Stimulated activated naive B cell treated with anti-CD40 and anti-IgM and Interleukin-4, amounts not matched to agents 10 μg/mL and 1 μg/mL and 100 μg/mL, for 72 hours (primary cell): ENCODE data around the gene SLC1A5.
"Not testable (repeated sequence)": the region's sequence is repeated elsewhere in the genome, so short reads cannot be mapped to it uniquely, and the experiment has no call there.

Experiments used
- ATAC-seq, 2 donors: fragments of 150-1000 bp; cut with Tn5 transposase; replicated peaks; 2 replicates each; pipeline ENCODE4 v1.10.0; 2021; ENCODE audit warnings: moderate library complexity in 1 of 2
- DNase-seq: peaks from one replicate; pipeline ENCODE4 v3.0.0; 2021
- H3K27ac Mint-ChIP-seq: one replicate; pipeline ENCODE4 v1.8.0; 2022; ENCODE audit warnings: mild to moderate bottlenecking, mixed read lengths
- H3K27me3 Mint-ChIP-seq, 2 donors: one replicate each; pipeline ENCODE4 v1.8.0; 2022; ENCODE audit warnings: mixed read lengths in 2 of 2
- H3K36me3 Mint-ChIP-seq, 2 donors: one replicate each; pipeline ENCODE4 v1.8.0; 2022; ENCODE audit warnings: mixed read lengths in 2 of 2, mild to moderate bottlenecking in 1 of 2
- H3K4me1 Mint-ChIP-seq, 2 donors: one replicate each; pipeline ENCODE4 v1.8.0; 2022; ENCODE audit warnings: mixed read lengths in 2 of 2, mild to moderate bottlenecking in 1 of 2
- H3K4me3 Mint-ChIP-seq, 2 donors: one replicate each; pipeline ENCODE4 v1.8.0; 2022; ENCODE audit warnings: mild to moderate bottlenecking in 2 of 2, mixed read lengths in 2 of 2, moderate library complexity in 1 of 2
- H3K9me3 Mint-ChIP-seq, 2 donors: one replicate each; pipeline ENCODE4 v1.8.0; 2022; ENCODE audit warnings: mixed read lengths in 2 of 2, mild to moderate bottlenecking in 1 of 2

The SLC1A5 gene

GRCh38 chr19:46768746-46769145, 19.6 kb downstream of the SLC1A5 start:
- H3K9me3 Mint-ChIP-seq, H3K27ac Mint-ChIP-seq, H3K36me3 Mint-ChIP-seq, H3K27me3 Mint-ChIP-seq, H3K4me3 Mint-ChIP-seq, H3K4me1 Mint-ChIP-seq, DNase-seq, ATAC-seq: not testable (repeated sequence)

DNA sequence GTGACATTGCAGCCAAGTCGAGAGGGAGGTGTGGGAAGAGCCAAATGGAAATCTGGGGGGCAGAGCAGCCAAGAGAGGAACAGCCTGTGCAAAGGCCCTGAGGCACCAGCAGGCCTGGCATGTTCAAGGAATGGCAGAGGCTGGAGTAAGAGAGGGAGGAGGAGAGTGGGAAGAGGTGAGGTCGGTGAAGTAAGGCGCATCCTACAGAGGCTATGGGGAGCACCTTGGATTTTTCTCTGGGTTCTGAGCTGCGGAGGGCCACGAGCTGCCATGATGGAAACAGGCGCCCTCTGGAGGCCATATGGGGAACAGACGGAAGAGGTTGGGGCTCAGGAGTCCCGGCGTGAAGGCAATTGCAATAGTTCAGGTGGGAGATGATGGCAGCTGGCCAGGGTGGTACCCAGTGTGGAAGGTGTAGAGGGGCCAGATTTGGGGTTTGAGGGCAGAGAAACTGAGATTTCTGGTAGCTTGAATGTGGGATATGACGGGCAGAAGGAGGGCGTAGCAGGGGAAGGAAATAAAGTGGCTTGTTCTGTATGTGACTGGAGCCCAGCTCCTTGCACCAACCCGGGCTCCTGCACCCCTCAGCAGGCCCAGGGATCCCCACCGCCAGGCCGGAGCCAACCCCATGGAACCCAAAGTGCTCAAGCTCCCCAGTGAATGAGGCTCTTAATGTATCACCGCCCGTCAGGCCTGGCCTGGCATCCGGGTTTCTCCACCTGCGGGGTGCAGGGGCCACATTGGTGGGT, 21.7 kb downstream of the SLC1A5 start:
- Mint-ChIP-seq H3K27ac (no peak overlapping the region), H3K36me3 (peaks cover 0 to 2% of the 10 kb centered on the region in 2 donors)
- no peak for DNase-seq

GRCh38 chr19:46764817-46765291, 23.5 kb downstream of the SLC1A5 start:
- no peaks in the 10 kb centered on the region for H3K36me3 Mint-ChIP-seq
- ATAC-seq (no peak), DNase-seq (no peak)
- no peaks in the 10 kb centered on the region for H3K9me3 Mint-ChIP-seq
- no peaks in the 10 kb centered on the region for H3K27me3 Mint-ChIP-seq
- peaks cover 0 to 2% of the 10 kb centered on the region in 2 donors for H3K4me1 Mint-ChIP-seq
- H3K4me3 Mint-ChIP-seq, result no peak overlapping the region
- H3K27ac Mint-ChIP-seq, result no peak overlapping the region

More for the DNA sequence above, 21.7 kb downstream of the SLC1A5 start:
- no peaks in the 10 kb centered on the region for H3K9me3 Mint-ChIP-seq
- peak; percentile 71 to 81 for ATAC-seq
- no peak overlapping the region for H3K4me3 Mint-ChIP-seq
- H3K27me3 Mint-ChIP-seq, result no peaks in the 10 kb centered on the region
- H3K4me1 Mint-ChIP-seq, result peaks cover 0 to 2% of the 10 kb centered on the region in 2 donors

GRCh38 chr19:46762245-46762890, 26.0 kb downstream of the SLC1A5 start:
- H3K4me1 Mint-ChIP-seq, result peaks cover 4 to 5% of the 10 kb centered on the region in 2 donors
- H3K27me3 Mint-ChIP-seq, result no peaks in the 10 kb centered on the region
- H3K36me3 Mint-ChIP-seq, result peaks cover 1 to 6% of the 10 kb centered on the region in 2 donors
- H3K9me3 Mint-ChIP-seq, result no peaks in the 10 kb centered on the region
- ATAC-seq (no peak), DNase-seq (no peak)
- no peak overlapping the region for H3K27ac Mint-ChIP-seq
- H3K4me3 Mint-ChIP-seq, result no peak overlapping the region

DNA sequence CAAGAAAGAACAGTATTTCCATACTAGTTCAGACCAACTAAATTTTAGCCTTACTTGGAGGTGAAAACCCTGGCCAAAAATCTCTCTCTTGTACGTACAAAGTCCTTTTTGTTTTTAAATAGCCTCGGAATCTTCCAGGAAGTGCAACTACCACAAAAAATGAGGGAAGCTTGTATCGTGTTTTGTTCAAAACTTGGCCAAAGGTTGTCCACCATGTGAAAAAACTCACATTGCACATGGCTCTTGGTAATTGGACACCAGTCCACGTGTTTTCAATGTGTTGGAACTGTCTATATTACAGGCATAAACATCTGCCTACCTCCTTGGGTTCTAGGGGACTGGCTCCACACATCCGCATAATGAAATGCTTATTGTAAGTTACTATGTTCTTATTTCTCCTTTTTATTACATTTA, 27.0 kb downstream of the SLC1A5 start:
- Mint-ChIP-seq H3K4me3 (no peak overlapping the region), H3K27ac (no peak overlapping the region), H3K9me3 (no peaks in the 10 kb centered on the region), H3K4me1 (peaks cover 5 to 10% of the 10 kb centered on the region in 2 donors), H3K27me3 (no peaks in the 10 kb centered on the region), H3K36me3 (peaks cover 8 to 13% of the 10 kb centered on the region in 2 donors)
- ATAC-seq, result no peak
- no peak for DNase-seq

DNA sequence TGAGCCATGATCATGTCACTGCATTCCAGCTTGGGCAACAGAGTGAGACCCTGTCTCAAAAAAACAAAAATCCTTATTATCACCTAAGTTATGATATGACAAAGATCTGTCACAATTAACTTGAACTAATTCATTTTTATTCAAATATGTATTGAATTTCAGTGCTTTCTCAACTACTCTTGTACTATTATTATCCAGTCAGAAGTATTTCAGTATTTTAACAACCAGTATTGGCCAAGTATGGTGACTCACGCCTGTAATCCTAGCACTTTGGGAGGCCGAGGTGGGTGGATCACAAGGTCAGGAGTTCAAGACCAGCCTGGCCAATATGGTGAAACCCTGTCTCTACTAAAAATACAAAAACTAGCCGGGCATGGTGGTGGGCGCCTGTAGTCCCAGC, 27.5 kb downstream of the SLC1A5 start:
- not testable (repeated sequence) for DNase-seq, H3K4me3 Mint-ChIP-seq, H3K9me3 Mint-ChIP-seq, H3K27ac Mint-ChIP-seq, H3K4me1 Mint-ChIP-seq, ATAC-seq, H3K27me3 Mint-ChIP-seq
- peaks cover 9 to 15% of the 10 kb centered on the region in 2 donors for H3K36me3 Mint-ChIP-seq

GRCh38 chr19:46760363-46760762, 28.0 kb downstream of the SLC1A5 start:
- Mint-ChIP-seq H3K27ac (no peak overlapping the region), H3K4me1 (peaks cover 6 to 10% of the 10 kb centered on the region in 2 donors), H3K36me3 (peaks cover 9 to 15% of the 10 kb centered on the region in 2 donors), H3K4me3 (no peak overlapping the region), H3K27me3 (no peaks in the 10 kb centered on the region), H3K9me3 (no peaks in the 10 kb centered on the region)
- DNase-seq (no peak), ATAC-seq (no peak)

DNA sequence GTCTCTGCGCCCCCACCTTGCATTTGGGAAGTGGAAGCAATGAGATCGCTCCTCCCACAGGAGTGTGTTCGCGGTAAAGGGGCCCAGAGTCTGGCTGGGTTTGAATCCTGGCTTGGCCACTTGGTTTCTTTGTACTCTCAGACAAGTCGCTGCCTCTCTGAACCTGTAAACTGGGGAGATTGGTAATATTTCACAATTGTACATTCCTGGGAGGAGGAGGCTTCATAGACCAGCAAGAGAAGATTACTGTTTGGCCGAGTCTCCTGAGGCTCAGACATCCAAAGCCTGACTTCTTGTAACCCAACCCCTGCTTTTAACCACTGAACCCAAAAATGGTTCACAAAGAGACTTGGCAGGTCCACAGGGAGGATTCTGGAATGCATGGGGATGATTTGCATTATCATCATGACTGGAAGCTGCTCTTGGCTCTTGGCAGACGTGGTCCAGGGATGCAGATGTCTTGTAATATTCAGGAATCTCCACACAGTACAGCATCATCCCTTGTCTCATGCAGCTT, 28.5 kb downstream of the SLC1A5 start:
- DNase-seq (no peak), ATAC-seq (no peak)
- H3K4me3 Mint-ChIP-seq, result no peak overlapping the region
- peaks cover 10 to 15% of the 10 kb centered on the region in 2 donors for H3K36me3 Mint-ChIP-seq
- H3K4me1 Mint-ChIP-seq, result peaks cover 7 to 10% of the 10 kb centered on the region in 2 donors
- H3K9me3 Mint-ChIP-seq, result no peaks in the 10 kb centered on the region
- H3K27me3 Mint-ChIP-seq, result no peaks in the 10 kb centered on the region
- no peak overlapping the region for H3K27ac Mint-ChIP-seq

GRCh38 chr19:46759206-46759605, 29.2 kb downstream of the SLC1A5 start:
- H3K27ac Mint-ChIP-seq, result no peak overlapping the region
- no peak for DNase-seq

GRCh38 chr19:46756544-46756888, 31.9 kb downstream of the SLC1A5 start:
- H3K36me3 Mint-ChIP-seq, result peaks cover 12 to 23% of the 10 kb centered on the region in 2 donors
- ATAC-seq (no peak), DNase-seq (no peak)
- H3K4me1 Mint-ChIP-seq, result peaks cover 10 to 20% of the 10 kb centered on the region in 2 donors
- no peak overlapping the region for H3K4me3 Mint-ChIP-seq
- H3K9me3 Mint-ChIP-seq, result no peaks in the 10 kb centered on the region
- H3K27me3 Mint-ChIP-seq, result no peaks in the 10 kb centered on the region
- no peak overlapping the region for H3K27ac Mint-ChIP-seq

More at GRCh38 chr19:46759206-46759605, 29.2 kb downstream of the SLC1A5 start:
- H3K4me1 Mint-ChIP-seq, result peaks cover 8 to 10% of the 10 kb centered on the region in 2 donors
- H3K4me3 Mint-ChIP-seq, result no peak overlapping the region
- no peaks in the 10 kb centered on the region for H3K9me3 Mint-ChIP-seq
- H3K27me3 Mint-ChIP-seq, result no peaks in the 10 kb centered on the region
- peaks cover 10 to 15% of the 10 kb centered on the region in 2 donors for H3K36me3 Mint-ChIP-seq
- no peak for ATAC-seq

GRCh38 chr19:46755853-46756543, 32.4 kb downstream of the SLC1A5 start:
- no peaks in the 10 kb centered on the region for H3K27me3 Mint-ChIP-seq
- H3K4me1 Mint-ChIP-seq, result peaks cover 10 to 20% of the 10 kb centered on the region in 2 donors
- ATAC-seq, result no peak
- H3K27ac Mint-ChIP-seq, result no peak overlapping the region
- peaks cover 12 to 23% of the 10 kb centered on the region in 2 donors for H3K36me3 Mint-ChIP-seq
- H3K9me3 Mint-ChIP-seq, result no peaks in the 10 kb centered on the region
- DNase-seq, result no peak
- H3K4me3 Mint-ChIP-seq, result no peak overlapping the region

DNA sequence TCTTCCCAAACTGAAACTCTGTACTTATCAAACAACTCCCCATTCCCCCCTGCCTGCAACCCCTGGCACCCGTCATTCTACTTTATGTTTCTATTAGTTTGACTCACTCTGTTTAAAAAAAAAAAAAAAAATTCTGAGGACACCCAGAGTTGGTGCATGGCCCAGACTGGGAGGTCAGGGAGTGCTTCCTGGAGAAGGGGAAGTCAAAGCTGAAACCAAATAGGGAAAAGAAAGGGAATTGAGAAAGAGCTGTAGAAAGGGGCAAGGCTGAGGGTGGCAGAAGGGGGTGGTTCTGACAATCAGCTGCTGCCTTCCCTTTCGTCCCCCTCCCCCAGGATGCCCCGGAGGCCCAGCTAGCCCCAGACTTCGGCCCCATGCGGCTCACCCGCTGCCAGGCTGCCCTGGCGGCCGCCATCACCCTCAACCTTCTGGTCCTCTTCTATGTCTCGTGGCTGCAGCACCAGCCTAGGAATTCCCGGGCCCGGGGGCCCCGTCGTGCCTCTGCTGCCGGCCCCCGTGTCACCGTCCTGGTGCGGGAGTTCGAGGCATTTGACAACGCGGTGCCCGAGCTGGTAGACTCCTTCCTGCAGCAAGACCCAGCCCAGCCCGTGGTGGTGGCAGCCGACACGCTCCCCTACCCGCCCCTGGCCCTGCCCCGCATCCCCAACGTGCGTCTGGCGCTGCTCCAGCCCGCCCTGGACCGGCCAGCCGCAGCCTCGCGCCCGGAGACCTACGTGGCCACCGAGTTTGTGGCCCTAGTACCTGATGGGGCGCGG, 33.1 kb downstream of the SLC1A5 start:
- Mint-ChIP-seq H3K9me3 (no peaks in the 10 kb centered on the region), H3K27ac (no peak overlapping the region), H3K36me3 (peaks cover 12 to 23% of the 10 kb centered on the region in 2 donors), H3K4me3 (no peak overlapping the region), H3K4me1 (peaks cover 16 to 27% of the 10 kb centered on the region in 2 donors), H3K27me3 (no peaks in the 10 kb centered on the region)
- no peak for ATAC-seq
- DNase-seq, result no peak

GRCh38 chr19:46753420-46754155, 34.8 kb downstream of the SLC1A5 start:
- peaks cover 18 to 34% of the 10 kb centered on the region in 2 donors for H3K4me1 Mint-ChIP-seq
- DNase-seq, result peak; percentile 38
- no peak overlapping the region for H3K4me3 Mint-ChIP-seq
- no peaks in the 10 kb centered on the region for H3K9me3 Mint-ChIP-seq
- H3K36me3 Mint-ChIP-seq, result peaks cover 14 to 28% of the 10 kb centered on the region in 2 donors
- no peak overlapping the region for H3K27ac Mint-ChIP-seq
- no peaks in the 10 kb centered on the region for H3K27me3 Mint-ChIP-seq
- peak; percentile 85 to 91 for ATAC-seq
